ENCODE data around the gene CST7. TPM values are rescaled to one million over a fixed set of nuclear protein-coding genes. Genes with fewer than 3 reads are reported as not detected.

The CST7 gene
- total and polyA plus RNA-seq, 2 of the 13 experiments (the other 11 are each of a cell fraction or from before 2014, with no cell fraction given) = not detected

DNA sequence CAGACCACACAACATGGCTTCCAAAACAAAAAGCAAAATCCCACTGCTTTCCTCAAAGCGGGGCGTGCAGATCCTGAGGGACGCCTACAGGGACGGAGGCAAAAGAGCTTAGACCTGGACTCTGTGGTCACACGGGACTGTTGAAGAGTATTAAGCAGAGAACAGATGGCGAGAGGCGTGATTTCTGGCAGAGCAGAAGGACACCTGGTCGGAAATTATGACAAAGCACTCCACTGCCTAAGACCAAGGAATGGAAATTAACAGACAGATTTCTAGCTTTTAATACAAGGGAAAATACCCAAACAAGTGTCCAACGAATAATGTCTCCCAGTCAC lies 15.4 kb downstream of the CST7 start (continued):
- TF ChIP-seq ZFP90 (CRISPR knock-in tag; IDR thresholded peaks at IDR 0.05; ENCODE audit: borderline replicate concordance) (no peak), NRL (CRISPR knock-in tag; IDR thresholded peaks at IDR 0.05; ENCODE audit: borderline replicate concordance) (no peak), TBX3 (IDR thresholded peaks at IDR 0.05; ENCODE audit: borderline replicate concordance) (no peak), PCBP2 (optimal IDR thresholded peaks at IDR 0.05; ENCODE audit: low read depth, low read length, poor library complexity, severe bottlenecking) (no peak)
- TF ChIP-seq, protein P1, sequence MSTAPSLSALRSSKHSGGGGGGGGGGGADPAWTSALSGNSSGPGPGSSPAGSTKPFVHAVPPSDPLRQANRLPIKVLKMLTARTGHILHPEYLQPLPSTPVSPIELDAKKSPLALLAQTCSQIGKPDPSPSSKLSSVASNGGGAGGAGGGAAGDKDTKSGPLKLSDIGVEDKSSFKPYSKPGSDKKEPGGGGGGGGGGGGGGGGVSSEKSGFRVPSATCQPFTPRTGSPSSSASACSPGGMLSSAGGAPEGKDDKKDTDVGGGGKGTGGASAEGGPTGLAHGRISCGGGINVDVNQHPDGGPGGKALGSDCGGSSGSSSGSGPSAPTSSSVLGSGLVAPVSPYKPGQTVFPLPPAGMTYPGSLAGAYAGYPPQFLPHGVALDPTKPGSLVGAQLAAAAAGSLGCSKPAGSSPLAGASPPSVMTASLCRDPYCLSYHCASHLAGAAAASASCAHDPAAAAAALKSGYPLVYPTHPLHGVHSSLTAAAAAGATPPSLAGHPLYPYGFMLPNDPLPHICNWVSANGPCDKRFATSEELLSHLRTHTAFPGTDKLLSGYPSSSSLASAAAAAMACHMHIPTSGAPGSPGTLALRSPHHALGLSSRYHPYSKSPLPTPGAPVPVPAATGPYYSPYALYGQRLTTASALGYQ (CRISPR knock-in tag; IDR thresholded peaks at IDR 0.05) = no peak
- TF ChIP-seq, protein P2, sequence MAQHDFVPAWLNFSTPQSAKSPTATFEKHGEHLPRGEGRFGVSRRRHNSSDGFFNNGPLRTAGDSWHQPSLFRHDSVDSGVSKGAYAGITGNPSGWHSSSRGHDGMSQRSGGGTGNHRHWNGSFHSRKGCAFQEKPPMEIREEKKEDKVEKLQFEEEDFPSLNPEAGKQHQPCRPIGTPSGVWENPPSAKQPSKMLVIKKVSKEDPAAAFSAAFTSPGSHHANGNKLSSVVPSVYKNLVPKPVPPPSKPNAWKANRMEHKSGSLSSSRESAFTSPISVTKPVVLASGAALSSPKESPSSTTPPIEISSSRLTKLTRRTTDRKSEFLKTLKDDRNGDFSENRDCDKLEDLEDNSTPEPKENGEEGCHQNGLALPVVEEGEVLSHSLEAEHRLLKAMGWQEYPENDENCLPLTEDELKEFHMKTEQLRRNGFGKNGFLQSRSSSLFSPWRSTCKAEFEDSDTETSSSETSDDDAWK (CRISPR knock-in tag; IDR thresholded peaks at IDR 0.05) = no peak
- TF ChIP-seq, protein P3, sequence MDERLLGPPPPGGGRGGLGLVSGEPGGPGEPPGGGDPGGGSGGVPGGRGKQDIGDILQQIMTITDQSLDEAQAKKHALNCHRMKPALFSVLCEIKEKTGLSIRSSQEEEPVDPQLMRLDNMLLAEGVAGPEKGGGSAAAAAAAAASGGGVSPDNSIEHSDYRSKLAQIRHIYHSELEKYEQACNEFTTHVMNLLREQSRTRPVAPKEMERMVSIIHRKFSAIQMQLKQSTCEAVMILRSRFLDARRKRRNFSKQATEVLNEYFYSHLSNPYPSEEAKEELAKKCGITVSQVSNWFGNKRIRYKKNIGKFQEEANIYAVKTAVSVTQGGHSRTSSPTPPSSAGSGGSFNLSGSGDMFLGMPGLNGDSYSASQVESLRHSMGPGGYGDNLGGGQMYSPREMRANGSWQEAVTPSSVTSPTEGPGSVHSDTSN (CRISPR knock-in tag; IDR thresholded peaks at IDR 0.05) = no peak
- TF ChIP-seq, protein P4, sequence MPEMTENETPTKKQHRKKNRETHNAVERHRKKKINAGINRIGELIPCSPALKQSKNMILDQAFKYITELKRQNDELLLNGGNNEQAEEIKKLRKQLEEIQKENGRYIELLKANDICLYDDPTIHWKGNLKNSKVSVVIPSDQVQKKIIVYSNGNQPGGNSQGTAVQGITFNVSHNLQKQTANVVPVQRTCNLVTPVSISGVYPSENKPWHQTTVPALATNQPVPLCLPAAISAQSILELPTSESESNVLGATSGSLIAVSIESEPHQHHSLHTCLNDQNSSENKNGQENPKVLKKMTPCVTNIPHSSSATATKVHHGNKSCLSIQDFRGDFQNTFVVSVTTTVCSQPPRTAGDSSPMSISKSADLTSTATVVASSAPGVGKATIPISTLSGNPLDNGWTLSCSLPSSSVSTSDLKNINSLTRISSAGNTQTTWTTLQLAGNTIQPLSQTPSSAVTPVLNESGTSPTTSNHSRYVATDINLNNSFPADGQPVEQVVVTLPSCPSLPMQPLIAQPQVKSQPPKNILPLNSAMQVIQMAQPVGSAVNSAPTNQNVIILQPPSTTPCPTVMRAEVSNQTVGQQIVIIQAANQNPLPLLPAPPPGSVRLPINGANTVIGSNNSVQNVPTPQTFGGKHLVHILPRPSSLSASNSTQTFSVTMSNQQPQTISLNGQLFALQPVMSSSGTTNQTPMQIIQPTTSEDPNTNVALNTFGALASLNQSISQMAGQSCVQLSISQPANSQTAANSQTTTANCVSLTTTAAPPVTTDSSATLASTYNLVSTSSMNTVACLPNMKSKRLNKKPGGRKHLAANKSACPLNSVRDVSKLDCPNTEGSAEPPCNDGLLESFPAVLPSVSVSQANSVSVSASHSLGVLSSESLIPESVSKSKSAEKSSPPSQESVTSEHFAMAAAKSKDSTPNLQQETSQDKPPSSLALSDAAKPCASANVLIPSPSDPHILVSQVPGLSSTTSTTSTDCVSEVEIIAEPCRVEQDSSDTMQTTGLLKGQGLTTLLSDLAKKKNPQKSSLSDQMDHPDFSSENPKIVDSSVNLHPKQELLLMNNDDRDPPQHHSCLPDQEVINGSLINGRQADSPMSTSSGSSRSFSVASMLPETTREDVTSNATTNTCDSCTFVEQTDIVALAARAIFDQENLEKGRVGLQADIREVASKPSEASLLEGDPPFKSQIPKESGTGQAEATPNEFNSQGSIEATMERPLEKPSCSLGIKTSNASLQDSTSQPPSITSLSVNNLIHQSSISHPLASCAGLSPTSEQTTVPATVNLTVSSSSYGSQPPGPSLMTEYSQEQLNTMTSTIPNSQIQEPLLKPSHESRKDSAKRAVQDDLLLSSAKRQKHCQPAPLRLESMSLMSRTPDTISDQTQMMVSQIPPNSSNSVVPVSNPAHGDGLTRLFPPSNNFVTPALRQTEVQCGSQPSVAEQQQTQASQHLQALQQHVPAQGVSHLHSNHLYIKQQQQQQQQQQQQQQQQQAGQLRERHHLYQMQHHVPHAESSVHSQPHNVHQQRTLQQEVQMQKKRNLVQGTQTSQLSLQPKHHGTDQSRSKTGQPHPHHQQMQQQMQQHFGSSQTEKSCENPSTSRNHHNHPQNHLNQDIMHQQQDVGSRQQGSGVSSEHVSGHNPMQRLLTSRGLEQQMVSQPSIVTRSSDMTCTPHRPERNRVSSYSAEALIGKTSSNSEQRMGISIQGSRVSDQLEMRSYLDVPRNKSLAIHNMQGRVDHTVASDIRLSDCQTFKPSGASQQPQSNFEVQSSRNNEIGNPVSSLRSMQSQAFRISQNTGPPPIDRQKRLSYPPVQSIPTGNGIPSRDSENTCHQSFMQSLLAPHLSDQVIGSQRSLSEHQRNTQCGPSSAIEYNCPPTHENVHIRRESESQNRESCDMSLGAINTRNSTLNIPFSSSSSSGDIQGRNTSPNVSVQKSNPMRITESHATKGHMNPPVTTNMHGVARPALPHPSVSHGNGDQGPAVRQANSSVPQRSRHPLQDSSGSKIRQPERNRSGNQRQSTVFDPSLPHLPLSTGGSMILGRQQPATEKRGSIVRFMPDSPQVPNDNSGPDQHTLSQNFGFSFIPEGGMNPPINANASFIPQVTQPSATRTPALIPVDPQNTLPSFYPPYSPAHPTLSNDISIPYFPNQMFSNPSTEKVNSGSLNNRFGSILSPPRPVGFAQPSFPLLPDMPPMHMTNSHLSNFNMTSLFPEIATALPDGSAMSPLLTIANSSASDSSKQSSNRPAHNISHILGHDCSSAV (CRISPR knock-in tag; IDR thresholded peaks at IDR 0.05; ENCODE audit: borderline replicate concordance) = no peak
- TF ChIP-seq, protein P5, sequence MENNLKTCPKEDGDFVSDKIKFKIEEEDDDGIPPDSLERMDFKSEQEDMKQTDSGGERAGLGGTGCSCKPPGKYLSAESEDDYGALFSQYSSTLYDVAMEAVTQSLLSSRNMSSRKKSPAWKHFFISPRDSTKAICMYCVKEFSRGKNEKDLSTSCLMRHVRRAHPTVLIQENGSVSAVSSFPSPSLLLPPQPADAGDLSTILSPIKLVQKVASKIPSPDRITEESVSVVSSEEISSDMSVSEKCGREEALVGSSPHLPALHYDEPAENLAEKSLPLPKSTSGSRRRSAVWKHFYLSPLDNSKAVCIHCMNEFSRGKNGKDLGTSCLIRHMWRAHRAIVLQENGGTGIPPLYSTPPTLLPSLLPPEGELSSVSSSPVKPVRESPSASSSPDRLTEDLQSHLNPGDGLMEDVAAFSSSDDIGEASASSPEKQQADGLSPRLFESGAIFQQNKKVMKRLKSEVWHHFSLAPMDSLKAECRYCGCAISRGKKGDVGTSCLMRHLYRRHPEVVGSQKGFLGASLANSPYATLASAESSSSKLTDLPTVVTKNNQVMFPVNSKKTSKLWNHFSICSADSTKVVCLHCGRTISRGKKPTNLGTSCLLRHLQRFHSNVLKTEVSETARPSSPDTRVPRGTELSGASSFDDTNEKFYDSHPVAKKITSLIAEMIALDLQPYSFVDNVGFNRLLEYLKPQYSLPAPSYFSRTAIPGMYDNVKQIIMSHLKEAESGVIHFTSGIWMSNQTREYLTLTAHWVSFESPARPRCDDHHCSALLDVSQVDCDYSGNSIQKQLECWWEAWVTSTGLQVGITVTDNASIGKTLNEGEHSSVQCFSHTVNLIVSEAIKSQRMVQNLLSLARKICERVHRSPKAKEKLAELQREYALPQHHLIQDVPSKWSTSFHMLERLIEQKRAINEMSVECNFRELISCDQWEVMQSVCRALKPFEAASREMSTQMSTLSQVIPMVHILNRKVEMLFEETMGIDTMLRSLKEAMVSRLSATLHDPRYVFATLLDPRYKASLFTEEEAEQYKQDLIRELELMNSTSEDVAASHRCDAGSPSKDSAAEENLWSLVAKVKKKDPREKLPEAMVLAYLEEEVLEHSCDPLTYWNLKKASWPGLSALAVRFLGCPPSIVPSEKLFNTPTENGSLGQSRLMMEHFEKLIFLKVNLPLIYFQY (CRISPR knock-in tag; IDR thresholded peaks at IDR 0.05; ENCODE audit: borderline replicate concordance) = no peak
- TF ChIP-seq, protein P6, sequence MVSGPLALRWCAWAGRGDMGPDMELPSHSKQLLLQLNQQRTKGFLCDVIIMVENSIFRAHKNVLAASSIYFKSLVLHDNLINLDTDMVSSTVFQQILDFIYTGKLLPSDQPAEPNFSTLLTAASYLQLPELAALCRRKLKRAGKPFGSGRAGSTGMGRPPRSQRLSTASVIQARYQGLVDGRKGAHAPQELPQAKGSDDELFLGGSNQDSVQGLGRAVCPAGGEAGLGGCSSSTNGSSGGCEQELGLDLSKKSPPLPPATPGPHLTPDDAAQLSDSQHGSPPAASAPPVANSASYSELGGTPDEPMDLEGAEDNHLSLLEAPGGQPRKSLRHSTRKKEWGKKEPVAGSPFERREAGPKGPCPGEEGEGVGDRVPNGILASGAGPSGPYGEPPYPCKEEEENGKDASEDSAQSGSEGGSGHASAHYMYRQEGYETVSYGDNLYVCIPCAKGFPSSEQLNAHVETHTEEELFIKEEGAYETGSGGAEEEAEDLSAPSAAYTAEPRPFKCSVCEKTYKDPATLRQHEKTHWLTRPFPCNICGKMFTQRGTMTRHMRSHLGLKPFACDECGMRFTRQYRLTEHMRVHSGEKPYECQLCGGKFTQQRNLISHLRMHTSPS (CRISPR knock-in tag; IDR thresholded peaks at IDR 0.05; ENCODE audit: low read depth) = no peak

Measured in HepG2 (cell line).